GM21825 (cell line): Measurements from ENCODE around the gene DCP1B.

Experiments
- ATAC-seq: cut with Tn5 transposase; IDR thresholded peaks from one replicate; pipeline ENCODE4 v1.9.1; 2021; ENCODE audit warnings: mild to moderate bottlenecking, moderate library complexity; ENCODE audit not compliant: unreplicated experiment

DCP1B gene

GRCh38 chr12:2018391-2018790, 14.1 kb upstream of the DCP1B start:
- no peak for ATAC-seq

GRCh38 chr12:2017546-2018337, 13.5 kb upstream of the DCP1B start:
- ATAC-seq = no peak

DNA sequence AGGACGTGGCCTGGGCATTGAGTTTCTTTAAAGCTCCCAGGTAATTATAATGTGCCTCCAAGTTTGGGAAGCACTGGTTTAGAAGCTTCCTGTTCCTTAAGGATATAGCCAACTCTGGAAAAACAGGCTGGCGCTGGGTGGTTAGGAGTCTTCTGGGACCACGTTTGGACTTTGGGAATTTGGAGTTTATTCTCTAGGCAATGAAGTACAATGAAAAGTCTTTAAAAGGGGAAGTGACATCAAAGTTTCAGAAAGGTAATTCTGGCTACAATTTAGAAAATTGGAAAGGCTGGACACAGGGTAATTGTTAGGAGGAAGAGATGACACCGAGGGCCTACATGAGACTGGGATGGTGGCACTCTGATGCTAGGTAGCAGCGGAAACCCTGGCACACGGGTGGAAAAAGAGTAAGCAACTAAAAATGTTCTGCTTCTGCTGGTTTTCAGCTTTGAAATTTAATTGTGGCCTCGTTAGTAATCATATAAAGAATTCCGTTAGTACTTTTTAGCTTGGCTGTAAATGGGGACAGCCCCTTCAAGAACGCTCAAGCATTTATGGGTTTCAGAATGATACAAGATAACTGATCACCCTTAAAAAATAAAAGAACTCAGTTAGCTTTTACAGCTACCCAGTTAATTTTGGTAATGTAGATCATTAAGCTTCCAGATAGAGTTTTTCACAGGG, 12.7 kb upstream of the DCP1B start:
- ATAC-seq = no peak

GRCh38 chr12:2014231-2014630, 10.0 kb upstream of the DCP1B start:
- ATAC-seq = no peak

GRCh38 chr12:2013527-2014223, 9.4 kb upstream of the DCP1B start:
- no peak for ATAC-seq

DNA sequence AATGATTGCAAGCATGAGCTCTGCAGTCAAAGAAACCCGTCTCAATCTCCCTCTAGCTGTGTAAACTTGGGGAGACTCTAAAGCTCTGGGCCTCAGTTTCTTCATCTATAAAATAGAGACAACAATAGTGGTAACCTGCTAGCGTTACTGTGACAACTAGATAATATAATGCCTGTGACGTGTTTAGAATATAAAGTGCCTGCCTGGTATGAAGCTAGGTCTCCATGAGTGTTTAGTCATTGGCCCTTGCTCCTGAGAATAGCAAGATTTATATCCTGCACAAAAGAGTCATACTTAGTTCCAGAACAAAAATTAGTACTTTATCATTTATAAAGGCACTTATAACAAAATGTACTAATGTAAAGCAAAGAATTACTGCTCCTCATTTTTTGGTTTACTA, 8.8 kb upstream of the DCP1B start:
- no peak for ATAC-seq

DNA sequence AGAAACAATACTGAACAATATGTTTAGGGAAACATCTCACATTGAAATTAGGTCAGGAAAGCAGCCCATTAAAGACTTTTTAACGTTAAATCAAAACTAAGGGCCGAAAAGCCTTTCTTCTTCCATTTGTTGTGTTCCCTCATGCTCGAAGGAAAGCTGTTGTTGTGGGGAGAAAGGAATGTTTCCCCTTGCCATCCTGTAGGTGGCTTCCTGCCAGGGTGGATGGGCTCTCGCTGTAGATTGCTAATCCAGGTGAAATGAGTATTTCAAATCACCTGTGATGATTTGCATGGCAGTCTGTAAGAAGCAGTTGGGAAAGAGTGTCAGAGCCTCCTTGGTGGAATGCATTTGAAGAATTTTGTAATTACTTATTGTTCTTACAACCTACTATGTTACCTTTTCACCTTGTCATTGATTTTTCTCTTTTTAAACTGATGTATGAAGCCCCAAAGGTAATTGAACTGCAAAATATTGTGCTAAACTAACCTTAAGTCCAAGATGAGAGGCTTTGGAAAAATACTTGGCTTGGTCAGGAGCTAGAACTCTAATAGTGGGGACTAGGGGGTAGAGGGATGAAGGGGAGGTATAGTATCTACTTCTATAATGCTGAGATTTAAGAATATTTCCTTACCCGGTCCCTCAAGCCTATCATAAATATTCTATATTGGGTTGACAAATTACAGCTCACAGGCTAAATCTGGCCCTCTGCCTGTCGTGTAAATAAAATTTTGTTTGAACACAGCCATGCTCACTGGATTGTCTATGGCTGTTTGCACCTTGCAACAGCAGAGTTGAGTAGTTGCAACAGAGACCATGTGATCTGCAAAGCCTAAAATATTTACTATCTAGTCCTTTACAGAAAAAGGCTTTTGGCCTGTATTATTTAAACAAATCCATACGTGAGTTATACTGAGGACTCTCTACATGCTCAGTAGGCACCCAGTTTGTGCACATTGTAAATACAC, 7.7 kb upstream of the DCP1B start:
- ATAC-seq = no peak

DNA sequence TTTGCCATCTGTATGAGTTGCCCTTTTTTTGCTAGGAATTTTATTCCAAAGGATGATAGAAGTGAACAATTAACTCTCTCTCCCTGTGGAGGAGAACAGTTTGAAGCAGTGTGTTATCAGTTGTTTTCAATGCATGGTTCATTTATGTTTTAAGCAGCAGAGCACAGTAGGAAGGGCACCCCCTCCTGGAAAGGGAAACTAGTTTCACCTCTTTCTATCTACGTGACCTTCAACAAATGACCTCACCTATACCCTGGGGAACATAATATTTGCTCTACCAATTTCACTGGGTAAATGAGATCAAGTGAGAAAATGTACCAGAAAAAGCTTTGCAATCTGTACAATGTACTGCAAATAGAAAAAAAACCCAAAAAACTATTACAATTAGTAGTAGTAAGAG, 5.4 kb upstream of the DCP1B start:
- no peak for ATAC-seq

- no peak for ATAC-seq
These were observed 4.4 kb upstream of the DCP1B start for GRCh38 chr12:2008677-2009076.

GRCh38 chr12:2003676-2004112, 563 bp downstream of the DCP1B start:
- peak; percentile 5 for ATAC-seq

GRCh38 chr12:1995205-1995896, 8.9 kb downstream of the DCP1B start:
- no peak for ATAC-seq

- no peak for ATAC-seq
These were observed 9.7 kb downstream of the DCP1B start for GRCh38 chr12:1994429-1995143.

DNA sequence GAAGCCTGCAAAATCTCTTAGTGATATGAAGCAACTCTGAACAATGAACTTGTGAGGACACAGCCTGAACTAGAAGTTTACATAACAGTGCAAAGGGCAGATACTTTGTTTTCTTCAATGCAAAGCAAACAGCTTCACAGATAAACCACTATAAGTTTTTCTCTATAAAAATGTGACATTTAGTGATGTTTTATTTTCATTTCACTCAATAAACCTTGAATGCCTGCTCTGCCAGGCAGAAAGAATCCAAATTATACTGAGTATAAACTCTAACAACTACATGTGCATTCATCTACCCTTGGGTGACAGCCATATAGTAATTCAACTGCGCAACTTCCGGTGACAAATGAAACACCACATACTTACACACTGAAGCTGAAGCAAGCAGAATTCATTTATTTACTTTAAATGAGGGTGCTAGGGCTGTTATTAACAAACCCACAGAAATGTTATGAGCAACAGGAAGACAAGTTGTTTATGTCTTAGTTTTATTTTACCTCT, 10.3 kb downstream of the DCP1B start:
- ATAC-seq = no peak

DNA sequence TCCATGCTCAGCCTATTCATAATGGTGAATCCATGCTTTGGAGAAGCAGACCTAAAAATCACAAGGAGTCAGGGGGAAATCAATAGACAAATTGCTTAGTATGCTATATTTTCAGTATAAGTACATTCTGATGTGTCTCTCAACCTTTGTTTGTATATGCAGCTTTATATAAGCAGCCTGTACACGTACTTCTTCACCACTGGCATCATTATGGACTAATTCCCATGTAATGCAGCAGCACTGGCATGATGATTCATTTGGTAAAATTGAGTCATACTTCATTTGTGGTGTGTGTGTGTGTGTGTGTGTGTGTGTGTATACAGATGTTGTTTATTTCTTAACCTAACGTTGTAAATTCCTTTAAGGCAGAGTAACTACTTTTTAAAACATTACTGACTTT, 10.9 kb downstream of the DCP1B start:
- ATAC-seq = no peak

DNA sequence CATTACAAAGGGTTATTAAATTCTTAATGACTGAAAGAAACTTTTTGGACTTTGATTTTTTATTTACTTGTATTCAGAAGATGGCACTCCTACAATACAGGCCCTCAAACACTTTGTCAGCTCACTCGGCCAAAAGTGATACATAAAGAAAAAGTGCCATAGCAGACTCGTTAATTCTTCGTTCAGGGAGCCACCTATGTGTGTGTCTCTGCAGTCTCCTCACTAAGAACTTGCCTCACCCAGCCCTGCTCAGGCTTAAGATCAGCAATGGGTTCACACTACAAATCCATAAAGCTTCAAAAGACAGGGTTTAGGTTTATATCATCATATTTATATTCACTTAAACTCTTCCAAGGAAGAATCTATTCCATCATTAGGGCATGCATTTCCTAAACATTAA, 11.5 kb downstream of the DCP1B start:
- ATAC-seq = no peak

- no peak for ATAC-seq
These were observed 15.1 kb downstream of the DCP1B start for GRCh38 chr12:1989111-1989510.

- ATAC-seq = no peak
These were observed 19.5 kb downstream of the DCP1B start for GRCh38 chr12:1984759-1985158.

GRCh38 chr12:1980282-1980681, 24.0 kb downstream of the DCP1B start:
- no peak for ATAC-seq
